GM13976 (cell line): ENCODE results near the gene NQO1.

ENCODE experiments used
- DNase-seq: peaks from one replicate; pipeline ENCODE4 v3.0.0; 2012; ENCODE audit warnings: low spot score
- CTCF ChIP-seq: IDR thresholded peaks from 2 replicates; pipeline ENCODE4 v1.5.1; 2012; ENCODE audit warnings: borderline replicate concordance, mild to moderate bottlenecking; ENCODE audit not compliant: insufficient read depth; ENCODE audit errors: extremely low read depth, missing control alignments, control extremely low read depth
- in situ Hi-C: fragments of 300-500 bp; cut with MboI; formaldehyde crosslinking; loops from one replicate; pipeline ENCODE4 v1.12.0; 2022; ENCODE audit warnings: low sequenced_read_pairs, mixed read lengths, inconsistent platforms; ENCODE audit not compliant: unreplicated experiment

NQO1 gene

GRCh38 chr16:69717066-69717465, 9.3 kb downstream of the NQO1 start:
- no peak for TF ChIP-seq CTCF
- DNase-seq, result no peak
- in situ Hi-C loops, result no loop called here

- in situ Hi-C loops, result no loop called here
- DNase-seq, result no peak
- no peak for TF ChIP-seq CTCF
These were observed 13.3 kb downstream of the NQO1 start for GRCh38 chr16:69712914-69713581.

- TF ChIP-seq CTCF, result no peak
- no peak for DNase-seq
- in situ Hi-C loops, result no loop called here
These were observed 14.1 kb downstream of the NQO1 start for GRCh38 chr16:69712277-69712676.

GRCh38 chr16:69711115-69711740, 15.1 kb downstream of the NQO1 start:
- TF ChIP-seq CTCF, result no peak
- DNase-seq, result no peak
- in situ Hi-C loops, result no loop called here

GRCh38 chr16:69709456-69710084, 16.8 kb downstream of the NQO1 start:
- peak; percentile 60 for TF ChIP-seq CTCF
- in situ Hi-C loops, result no loop called here
- peak; percentile 54 for DNase-seq

GRCh38 chr16:69707920-69708683, 18.3 kb downstream of the NQO1 start:
- no peak for TF ChIP-seq CTCF
- no peak for DNase-seq
- in situ Hi-C loops, result no loop called here
